GM19463 (cell line): ENCODE results near the gene TLE4.
"Not testable (repeated sequence)": the region's sequence is repeated elsewhere in the genome, so short reads cannot be mapped to it uniquely, and the experiment has no call there.

ENCODE experiments used
- ATAC-seq: cut with Tn5 transposase; IDR thresholded peaks from one replicate; pipeline ENCODE4 v1.9.1; 2021; ENCODE audit warnings: mild to moderate bottlenecking, moderate library complexity; ENCODE audit not compliant: unreplicated experiment

Gene TLE4

GRCh38 chr9:79598562-79599345, 27.0 kb downstream of the TLE4 start:
- ATAC-seq, result no peak

- no peak for ATAC-seq
These were observed 28.7 kb downstream of the TLE4 start for GRCh38 chr9:79600466-79600865.

DNA sequence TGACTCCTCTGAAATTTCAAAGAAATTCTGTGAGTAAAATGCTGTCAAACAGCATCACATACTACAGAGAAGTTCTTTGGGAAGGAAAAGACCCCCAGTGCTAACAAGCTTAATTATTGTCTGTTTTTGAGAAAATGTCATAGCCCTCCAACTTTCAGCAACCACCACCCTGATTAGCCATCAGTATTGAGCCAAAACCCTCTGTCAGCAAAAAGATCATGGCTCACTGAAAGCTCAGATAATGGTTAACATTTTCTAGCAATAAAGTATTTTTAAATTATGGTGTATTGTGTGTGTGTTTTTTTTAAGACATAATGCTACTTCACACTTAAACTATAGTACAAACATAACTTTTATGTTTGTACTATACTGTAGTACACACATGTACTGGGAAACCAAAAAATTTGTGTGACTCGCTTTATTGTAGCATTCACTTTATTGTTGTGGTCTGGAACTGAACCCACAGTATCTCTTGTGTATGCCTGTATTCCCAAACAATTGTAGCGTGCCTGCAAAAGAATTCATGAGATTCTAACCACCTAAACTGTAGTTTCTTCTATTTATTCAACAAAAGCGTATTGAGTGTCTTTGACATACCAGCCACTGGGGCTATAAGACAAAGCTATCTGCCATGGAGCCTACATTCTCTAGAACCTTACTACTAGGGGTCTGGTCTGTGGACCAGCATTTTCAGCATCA, 31.6 kb downstream of the TLE4 start:
- ATAC-seq, result no peak

GRCh38 chr9:79604149-79604548, 32.4 kb downstream of the TLE4 start:
- no peak for ATAC-seq

GRCh38 chr9:79604921-79605562, 33.3 kb downstream of the TLE4 start:
- ATAC-seq, result no peak

DNA sequence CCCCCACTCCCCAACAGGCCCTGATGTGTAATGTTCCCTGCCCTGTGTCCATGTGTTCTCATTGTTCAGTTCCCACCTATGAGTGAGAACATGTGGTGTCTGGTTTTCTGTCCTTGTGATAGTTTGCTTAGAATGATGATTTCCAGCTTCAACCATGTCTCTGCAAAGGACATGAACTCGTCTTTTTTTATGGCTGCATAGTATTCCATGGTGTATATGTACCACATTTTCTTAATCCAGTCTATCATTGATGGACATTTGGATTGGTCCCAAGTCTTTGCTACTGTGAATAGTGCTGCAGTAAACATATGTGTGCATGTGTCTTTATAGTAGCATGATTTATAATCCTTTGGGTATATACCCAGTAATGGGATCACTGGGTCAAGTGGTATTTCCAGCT, 34.8 kb downstream of the TLE4 start:
- not testable (repeated sequence) for ATAC-seq

DNA sequence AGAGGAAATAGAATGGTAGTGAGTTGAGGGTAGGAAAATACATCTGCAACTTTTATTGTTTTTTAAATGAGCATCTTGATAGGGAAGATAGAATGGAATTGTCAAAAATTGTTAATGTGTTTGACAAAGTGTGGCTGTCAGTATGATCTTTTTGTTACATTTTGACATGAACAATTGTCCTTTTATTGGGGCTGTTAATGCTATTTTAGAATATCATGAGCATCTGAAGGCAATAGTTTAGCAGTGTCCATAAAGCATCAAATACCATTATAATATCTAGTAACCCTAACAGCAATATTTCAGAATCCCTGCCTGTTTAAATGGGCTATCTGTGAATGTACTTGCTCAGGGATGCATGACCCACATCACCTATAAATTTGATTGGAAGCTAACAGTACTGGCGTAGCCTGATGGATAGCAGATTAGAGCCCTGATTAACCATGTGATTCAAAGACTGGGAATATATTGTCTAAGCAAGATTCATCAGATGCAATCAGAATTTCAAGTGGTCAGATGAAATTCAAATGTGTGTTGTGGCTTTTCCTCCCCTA, 37.8 kb downstream of the TLE4 start:
- ATAC-seq, result no peak

GRCh38 chr9:79610019-79610631, 38.4 kb downstream of the TLE4 start:
- no peak for ATAC-seq

DNA sequence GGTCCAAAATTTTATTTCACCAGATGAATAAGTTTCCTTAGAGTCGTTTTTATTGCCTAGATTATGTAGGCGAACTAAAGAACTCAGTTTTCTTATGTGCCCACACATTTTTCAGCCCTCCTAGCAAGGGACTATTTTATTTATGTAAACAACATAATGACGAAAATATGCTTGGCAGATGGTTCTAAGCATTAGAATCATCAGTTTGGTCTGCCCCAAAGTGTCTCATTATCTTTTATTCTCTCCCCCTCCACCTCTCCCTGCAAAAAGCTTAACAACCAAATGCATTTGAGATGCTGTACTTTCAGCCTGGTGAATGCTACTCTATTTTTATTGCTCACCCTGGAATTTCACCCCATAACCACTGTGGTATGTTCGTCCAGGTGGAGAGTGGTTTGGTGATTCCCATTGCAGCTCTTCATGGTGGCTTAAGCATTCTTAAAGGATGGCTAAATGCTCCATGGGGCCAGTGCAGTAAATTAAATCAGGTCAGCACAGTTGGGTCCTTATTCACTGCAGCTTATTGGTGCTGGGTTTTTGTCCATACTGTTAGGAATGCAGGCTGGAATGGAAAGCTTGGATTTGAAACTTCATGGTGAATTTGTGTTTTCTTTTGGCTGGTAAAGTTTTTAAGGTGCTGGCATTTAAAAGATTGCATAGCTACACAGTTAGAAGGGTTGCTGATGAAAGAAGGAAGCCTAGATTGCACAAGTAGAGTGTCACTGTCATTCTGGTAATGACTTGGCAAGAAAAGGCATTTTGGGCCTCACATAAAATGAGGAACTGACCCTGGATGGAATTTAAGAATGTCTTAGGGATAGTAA, 39.2 kb downstream of the TLE4 start:
- peak; percentile 95 for ATAC-seq

- ATAC-seq, result no peak
These were observed 41.4 kb downstream of the TLE4 start for GRCh38 chr9:79613145-79613544.

DNA sequence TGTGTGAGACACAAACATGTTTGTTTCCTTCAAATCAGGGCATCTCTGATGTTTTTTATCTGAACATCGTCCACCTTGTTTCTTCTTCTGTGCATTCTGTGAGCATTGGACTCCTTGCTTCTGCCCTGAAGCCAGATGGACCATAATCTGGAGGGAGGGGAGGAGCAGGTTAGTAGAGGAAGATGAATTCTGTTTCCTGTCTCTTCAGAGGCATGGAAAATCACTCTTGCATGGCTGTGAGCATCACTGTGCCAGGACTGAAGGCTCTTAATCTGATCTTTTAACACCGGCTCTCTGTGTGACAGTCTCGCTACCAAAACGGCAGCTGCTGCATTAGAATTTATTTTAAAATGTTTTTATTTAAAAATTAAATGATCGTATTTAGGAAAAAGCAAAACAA, 43.3 kb downstream of the TLE4 start:
- ATAC-seq, result no peak

DNA sequence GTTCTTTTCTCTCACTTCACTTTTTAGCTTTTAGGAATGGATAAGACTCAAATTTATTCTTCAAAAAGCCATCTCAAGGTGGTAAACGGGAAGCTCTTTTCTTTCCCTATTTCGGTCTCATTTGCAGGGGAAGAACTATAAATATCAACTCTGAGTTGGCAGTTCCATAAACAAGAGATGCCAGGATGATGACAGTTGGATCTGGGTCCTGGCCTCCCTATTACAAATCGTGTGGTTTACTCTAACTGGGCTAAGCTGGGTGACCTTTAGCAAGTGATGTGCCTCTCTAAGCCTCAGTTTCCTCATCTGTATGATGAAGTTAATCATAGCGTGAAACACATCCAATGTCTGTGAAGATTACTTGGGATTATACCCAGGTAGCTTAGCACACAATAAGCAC, 44.2 kb downstream of the TLE4 start:
- ATAC-seq, result no peak

DNA sequence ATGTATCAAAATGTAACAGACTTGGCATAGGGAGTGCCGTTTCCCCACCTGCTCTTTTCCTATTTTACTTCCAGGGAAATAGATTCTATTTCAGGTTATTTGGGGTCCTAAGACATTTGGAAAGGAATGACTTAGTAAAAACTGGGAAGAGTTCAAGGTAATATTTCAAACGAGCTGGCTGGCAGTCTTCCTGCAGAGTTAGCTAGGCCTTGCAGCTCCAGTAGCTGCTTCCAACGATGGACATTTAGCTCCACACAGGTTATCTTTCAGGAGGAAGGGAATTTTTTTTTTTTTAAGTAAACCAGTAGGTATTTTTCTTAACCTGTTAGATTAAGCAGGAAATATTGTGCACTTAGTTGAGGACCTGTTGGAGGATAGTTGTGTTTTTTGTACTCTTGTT, 45.2 kb downstream of the TLE4 start:
- no peak for ATAC-seq

GRCh38 chr9:79617395-79617794, 45.6 kb downstream of the TLE4 start:
- no peak for ATAC-seq

GRCh38 chr9:79619930-79620329, 48.2 kb downstream of the TLE4 start:
- ATAC-seq, result no peak

- ATAC-seq, result no peak
These were observed 50.3 kb downstream of the TLE4 start for GRCh38 chr9:79621916-79622575.

- peak; percentile 90 for ATAC-seq
These were observed 52.3 kb downstream of the TLE4 start for GRCh38 chr9:79623799-79624721.

DNA sequence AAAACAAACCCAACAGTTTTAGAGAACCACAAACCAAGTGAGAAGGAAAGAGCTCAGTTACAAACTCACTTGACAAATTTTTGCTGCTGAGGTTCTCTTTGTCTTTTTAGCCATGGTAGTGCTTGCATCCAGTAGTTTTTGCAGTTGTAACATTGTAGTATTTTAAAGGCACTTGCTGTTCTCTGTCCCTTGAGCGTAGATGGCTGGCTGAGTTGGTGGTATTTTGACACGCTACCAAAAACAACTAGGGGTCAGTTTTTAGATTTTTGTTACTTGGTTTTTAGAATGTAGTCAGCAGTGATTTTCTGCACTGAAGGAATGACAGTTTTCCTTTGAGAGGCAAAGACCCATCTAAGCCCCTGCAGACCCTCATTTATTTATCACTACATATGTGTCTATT, 58.0 kb downstream of the TLE4 start:
- no peak for ATAC-seq
